Right ventricle myocardium inferior (tissue), 1 donor: ENCODE results near the gene AMBRA1. TPM values are rescaled to one million over a fixed set of nuclear protein-coding genes. Genes with fewer than 3 reads are reported as not detected.

ENCODE experiments used
- ATAC-seq: fragments of 200-7000 bp; cut with Tn5 transposase; one replicate; pipeline ENCODE4 v1.9.1; 2020; ENCODE audit warnings: mild to moderate bottlenecking, moderate library complexity
- DNase-seq: peaks from one replicate; pipeline ENCODE4 v3.0.0; 2021; ENCODE audit errors: missing footprints
- intact Hi-C: fragments of 100-400 bp; cut with DNase I; formaldehyde crosslinking; loops from one replicate; pipeline ENCODE4 v1.11.0; 2022
- total RNA-seq: library from RNA; stranded (reverse); fragmentation: NEBNext Ultra II Directional; extraction: Animal tissue kit (Norgen Biotek cat#: 25700); gene quantifications from one replicate; pipeline ENCODE4 v1.2.1, GENCODE V29; 2021
- donor health status: DM: no; HTN: yes; CAD: no; lungs with severe emphysema.

The AMBRA1 gene
- total RNA-seq, 1 donor from 2014 or later: 14.8 TPM

- intact Hi-C loops: loop anchor here (5.0 to 10.0 kb wide), 2 partner anchors 77 to 95 kb away; no protein-coding TSS in a partner anchor
- DNase-seq (peak; percentile 95), ATAC-seq (peak; percentile 99)
These were observed 23.5 kb upstream of the AMBRA1 start, which contains the start of the genes ATG13 and HARBI1 for GRCh38 chr11:46617134-46617971. Gene ATG13 (plus strand): TSS chr11:46617553. CDS start chr11:46644292, 26,739 bp downstream. Gene HARBI1 (minus strand): TSS chr11:46617227. CDS start chr11:46616237, 990 bp downstream.

GRCh38 chr11:46616551-46617133, 22.8 kb upstream of the AMBRA1 start:
- ATAC-seq (no peak), DNase-seq (no peak)
- intact Hi-C loops: loop anchor here (5.0 to 10.0 kb wide), 2 partner anchors 78 to 96 kb away; no protein-coding TSS in a partner anchor

GRCh38 chr11:46615756-46616155, 21.9 kb upstream of the AMBRA1 start:
- intact Hi-C loops: loop anchor here (5.0 to 10.0 kb wide), 2 partner anchors 79 to 97 kb away; no protein-coding TSS in a partner anchor
- DNase-seq (no peak), ATAC-seq (no peak)

GRCh38 chr11:46612326-46612725, 18.5 kb upstream of the AMBRA1 start:
- DNase-seq: no peak
- no peak for ATAC-seq
- intact Hi-C loops: loop anchor here (10.0 kb wide), 1 partner anchor 82 kb away; no protein-coding TSS in a partner anchor

- ATAC-seq: peak; percentile 9
- intact Hi-C loops: loop anchor here (10.0 kb wide), 1 partner anchor 83 kb away; no protein-coding TSS in a partner anchor
- DNase-seq: no peak
These were observed 17.9 kb upstream of the AMBRA1 start for GRCh38 chr11:46611526-46612304.

GRCh38 chr11:46609386-46609785, 15.6 kb upstream of the AMBRA1 start:
- intact Hi-C loops: no loop called here
- ATAC-seq (no peak), DNase-seq (no peak)

GRCh38 chr11:46607516-46607915, 13.7 kb upstream of the AMBRA1 start:
- no peak for ATAC-seq
- no peak for DNase-seq
- intact Hi-C loops: no loop called here

GRCh38 chr11:46604796-46605195, 11.0 kb upstream of the AMBRA1 start:
- DNase-seq (no peak), ATAC-seq (no peak)
- intact Hi-C loops: no loop called here

GRCh38 chr11:46603704-46604308, 10.0 kb upstream of the AMBRA1 start:
- DNase-seq (no peak), ATAC-seq (no peak)
- intact Hi-C loops: no loop called here

GRCh38 chr11:46601129-46601528, 7.3 kb upstream of the AMBRA1 start:
- peak; percentile 28 for ATAC-seq
- intact Hi-C loops: no loop called here
- DNase-seq: no peak

GRCh38 chr11:46600194-46600960, 6.6 kb upstream of the AMBRA1 start:
- peak; percentile 18 for ATAC-seq
- no peak for DNase-seq
- intact Hi-C loops: no loop called here

GRCh38 chr11:46599340-46600193, 5.7 kb upstream of the AMBRA1 start:
- ATAC-seq (peak; percentile 69), DNase-seq (no peak)
- intact Hi-C loops: no loop called here

GRCh38 chr11:46597609-46598219, 3.9 kb upstream of the AMBRA1 start:
- DNase-seq: no peak
- intact Hi-C loops: no loop called here
- ATAC-seq: no peak

- no peak for ATAC-seq
- intact Hi-C loops: no loop called here
- DNase-seq: no peak
These were observed 3.3 kb upstream of the AMBRA1 start for GRCh38 chr11:46597155-46597554.

- intact Hi-C loops: loop anchor here (5.0 kb wide), 1 partner anchor 37 kb away; no protein-coding TSS in a partner anchor
- no peak for DNase-seq
- ATAC-seq: no peak
These were observed 962 bp upstream of the AMBRA1 start for GRCh38 chr11:46594785-46595184.

- DNase-seq: no peak
- no peak for ATAC-seq
- intact Hi-C loops: loop anchor here (5.0 kb wide), 1 partner anchor 37 kb away; no protein-coding TSS in a partner anchor
These were observed 514 bp upstream of the AMBRA1 start for GRCh38 chr11:46594374-46594700.
